Thoracic aorta (tissue), 2 donors: ENCODE measurements around the gene SAMD5. TPM values are rescaled to one million over a fixed set of nuclear protein-coding genes. Genes with fewer than 3 reads are reported as not detected.

Experiments used
- ATAC-seq: fragments of 150-250 bp; one replicate; pipeline ENCODE4 v1.8.0; 2017; ENCODE audit warnings: low read depth; ENCODE audit not compliant: insufficient number of reproducible peaks, low FRiP score
- DNase-seq: peaks from one replicate; pipeline ENCODE4 v3.0.0-alpha.2; 2020; ENCODE audit warnings: low spot score
- H3K27ac ChIP-seq, 2 donors: fragments of 200-600 bp; sonication (generic); 1 replicate in 1 of 2; 2 replicates in 1 of 2; pipeline ENCODE4 v1.5.1; 2016; ENCODE audit warnings: mild to moderate bottlenecking in 2 of 2, moderate library complexity in 2 of 2
- H3K27me3 ChIP-seq: fragments of 200-600 bp; sonication (generic); replicated peaks from 2 replicates; pipeline ENCODE4 v1.6.0; 2016; ENCODE audit warnings: mild to moderate bottlenecking; ENCODE audit not compliant: insufficient read depth
- H3K36me3 ChIP-seq: fragments of 200-600 bp; sonication (generic); one replicate; pipeline ENCODE4 v1.5.1; 2016
- H3K4me1 ChIP-seq, 2 donors: fragments of 200-600 bp; sonication (generic); 1 replicate in 1 of 2; 2 replicates in 1 of 2; pipeline versions ENCODE4 v1.5.1 to v1.6.0; 2016; ENCODE audit warnings: low read depth in 2 of 2, mild to moderate bottlenecking in 1 of 2; ENCODE audit not compliant: control insufficient read depth in 1 of 2
- H3K4me3 ChIP-seq: fragments of 200-600 bp; sonication (generic); 2 replicates; pipeline ENCODE4 v1.5.1; 2016; ENCODE audit warnings: mild to moderate bottlenecking
- H3K9me3 ChIP-seq: fragments of 200-600 bp; sonication (generic); 2 replicates; pipeline ENCODE4 v1.5.1; 2016
- CTCF ChIP-seq: fragments of 200-600 bp; sonication (generic); IDR thresholded peaks from one replicate; pipeline ENCODE4 v1.5.1; 2019; ENCODE audit warnings: antibody characterized with exemption
- total RNA-seq, 2 donors: library from RNA; depleted of rRNA; stranded (reverse); fragments of >200 nt; gene quantifications; one replicate each; pipeline versions ENCODE4 v1.1.0 to v1.2.3, GENCODE V29; 2016

The SAMD5 gene
- total RNA-seq, 2 donors from 2014 or later, result 1.6 to 4.7 TPM

GRCh38 chr6:147527197-147527596 lies 18.7 kb downstream of the SAMD5 start:
- no peaks in the 10 kb centered on the region for H3K4me1 ChIP-seq
- no peak for TF ChIP-seq CTCF
- DNase-seq (no peak), ATAC-seq (no peak)
- no peak overlapping the region for H3K27ac ChIP-seq
- H3K4me3 ChIP-seq, result no peak overlapping the region
- no peaks in the 10 kb centered on the region for H3K9me3 ChIP-seq
- no peaks in the 10 kb centered on the region for H3K27me3 ChIP-seq
- H3K36me3 ChIP-seq, result no peaks in the 10 kb centered on the region

- no peak overlapping the region for H3K27ac ChIP-seq
- H3K27me3 ChIP-seq, result no peaks in the 10 kb centered on the region
- no peak for TF ChIP-seq CTCF
- H3K36me3 ChIP-seq, result no peaks in the 10 kb centered on the region
- H3K9me3 ChIP-seq, result no peaks in the 10 kb centered on the region
- H3K4me3 ChIP-seq, result no peak overlapping the region
- H3K4me1 ChIP-seq, result no peaks in the 10 kb centered on the region
- DNase-seq, result no peak
- no peak for ATAC-seq
Measured at GRCh38 chr6:147528511-147529145, 20.1 kb downstream of the SAMD5 start.

GRCh38 chr6:147530132-147531060 lies 21.9 kb downstream of the SAMD5 start:
- DNase-seq, result no peak
- H3K9me3 ChIP-seq, result no peaks in the 10 kb centered on the region
- no peaks in the 10 kb centered on the region for H3K4me1 ChIP-seq
- H3K4me3 ChIP-seq, result no peak overlapping the region
- no peak overlapping the region for H3K27ac ChIP-seq
- no peaks in the 10 kb centered on the region for H3K27me3 ChIP-seq
- no peak for TF ChIP-seq CTCF
- no peaks in the 10 kb centered on the region for H3K36me3 ChIP-seq
- ATAC-seq, result no peak

- Histone ChIP-seq H3K36me3 (no peaks in the 10 kb centered on the region), H3K4me1 (no peaks in the 10 kb centered on the region), H3K9me3 (no peaks in the 10 kb centered on the region), H3K27ac (no peak overlapping the region), H3K4me3 (no peak overlapping the region), H3K27me3 (no peaks in the 10 kb centered on the region)
- TF ChIP-seq CTCF, result no peak
- ATAC-seq, result no peak
- DNase-seq, result no peak
Measured at GRCh38 chr6:147531321-147531720, 22.8 kb downstream of the SAMD5 start.

- ATAC-seq, result no peak
- TF ChIP-seq CTCF, result no peak
- DNase-seq, result no peak
- Histone ChIP-seq H3K27me3 (no peaks in the 10 kb centered on the region), H3K4me3 (no peak overlapping the region), H3K27ac (no peak overlapping the region), H3K9me3 (no peaks in the 10 kb centered on the region), H3K36me3 (no peaks in the 10 kb centered on the region), H3K4me1 (no peaks in the 10 kb centered on the region)
Measured at GRCh38 chr6:147534116-147534860, 25.8 kb downstream of the SAMD5 start.
